Coronary artery (tissue), 2 donors: Measurements from ENCODE around the gene HBS1L.

Experiments
- DNase-seq: peaks from one replicate; pipeline ENCODE4 v3.0.0-alpha.2; 2017; ENCODE audit warnings: low spot score
- H3K27ac ChIP-seq, 2 donors: fragments of 200-600 bp; sonication (generic); one replicate each; pipeline ENCODE4 v1.5.1; 2016 to 2019
- H3K4me3 ChIP-seq: fragments of 200-600 bp; sonication (generic); 2 replicates; pipeline ENCODE4 v1.5.1; 2016; ENCODE audit warnings: mild to moderate bottlenecking, moderate library complexity
- TF ChIP-seq, protein P1 (sequence below): fragments of 200-600 bp; sonication (generic); IDR thresholded peaks from one replicate; pipeline ENCODE4 v1.5.1; 2019; ENCODE audit warnings: antibody characterized with exemption

Gene HBS1L

DNA sequence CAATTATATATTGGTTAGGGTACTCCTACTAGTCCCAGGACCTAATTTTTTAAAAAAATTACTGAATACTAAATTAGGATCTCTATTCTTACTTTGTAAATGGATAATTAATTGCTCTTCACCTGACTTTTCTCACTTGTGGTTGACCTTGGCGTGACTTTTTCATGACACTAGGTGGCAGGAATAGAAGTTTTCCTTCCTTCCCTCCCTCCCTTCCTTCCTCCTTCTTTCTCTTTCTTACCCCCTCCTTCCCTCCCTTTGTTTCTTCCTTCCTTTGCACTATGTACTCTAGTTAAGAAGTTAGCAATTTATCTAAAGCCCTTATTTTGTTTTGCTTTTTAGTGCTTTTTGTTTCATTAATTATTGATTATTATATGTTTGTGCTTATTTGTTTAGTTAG lies 20.4 kb upstream of the HBS1L start:
- no peak for DNase-seq
- TF ChIP-seq, protein P1, sequence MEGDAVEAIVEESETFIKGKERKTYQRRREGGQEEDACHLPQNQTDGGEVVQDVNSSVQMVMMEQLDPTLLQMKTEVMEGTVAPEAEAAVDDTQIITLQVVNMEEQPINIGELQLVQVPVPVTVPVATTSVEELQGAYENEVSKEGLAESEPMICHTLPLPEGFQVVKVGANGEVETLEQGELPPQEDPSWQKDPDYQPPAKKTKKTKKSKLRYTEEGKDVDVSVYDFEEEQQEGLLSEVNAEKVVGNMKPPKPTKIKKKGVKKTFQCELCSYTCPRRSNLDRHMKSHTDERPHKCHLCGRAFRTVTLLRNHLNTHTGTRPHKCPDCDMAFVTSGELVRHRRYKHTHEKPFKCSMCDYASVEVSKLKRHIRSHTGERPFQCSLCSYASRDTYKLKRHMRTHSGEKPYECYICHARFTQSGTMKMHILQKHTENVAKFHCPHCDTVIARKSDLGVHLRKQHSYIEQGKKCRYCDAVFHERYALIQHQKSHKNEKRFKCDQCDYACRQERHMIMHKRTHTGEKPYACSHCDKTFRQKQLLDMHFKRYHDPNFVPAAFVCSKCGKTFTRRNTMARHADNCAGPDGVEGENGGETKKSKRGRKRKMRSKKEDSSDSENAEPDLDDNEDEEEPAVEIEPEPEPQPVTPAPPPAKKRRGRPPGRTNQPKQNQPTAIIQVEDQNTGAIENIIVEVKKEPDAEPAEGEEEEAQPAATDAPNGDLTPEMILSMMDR = no peak
- Histone ChIP-seq H3K27ac (no peak overlapping the region), H3K4me3 (no peak overlapping the region)

DNA sequence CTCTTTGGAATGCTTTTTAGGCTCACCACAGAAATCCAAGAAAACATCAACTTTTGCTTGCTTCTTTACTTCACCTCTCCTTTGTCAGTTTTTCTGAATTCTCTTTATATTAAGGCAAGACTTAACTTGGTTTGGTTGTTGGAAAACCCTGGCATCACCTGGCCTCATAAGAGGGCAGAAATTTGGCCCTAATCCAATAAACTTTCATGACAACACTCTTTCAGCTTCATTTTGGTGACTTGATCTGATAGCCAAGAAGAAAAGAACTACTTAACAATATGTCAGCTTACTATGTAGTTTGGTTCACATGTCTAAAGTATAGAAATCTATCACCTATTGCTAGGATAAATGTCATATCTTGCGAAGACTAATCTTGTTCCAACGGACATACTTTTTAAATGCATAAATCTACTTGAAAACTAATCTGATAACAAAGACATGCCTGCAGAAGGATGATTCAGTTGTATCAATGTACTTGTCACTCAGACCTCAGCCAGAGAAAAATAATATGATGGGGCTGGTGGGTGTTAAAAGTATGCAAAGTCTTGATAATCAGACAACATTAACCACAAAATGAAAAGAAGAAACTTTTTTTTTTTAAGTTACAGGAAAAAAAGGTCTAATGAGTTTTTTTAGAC lies 19.3 kb upstream of the HBS1L start:
- no peak overlapping the region for H3K27ac ChIP-seq
- no peak for DNase-seq
- TF ChIP-seq, protein P1 = no peak
- H3K4me3 ChIP-seq = no peak overlapping the region

DNA sequence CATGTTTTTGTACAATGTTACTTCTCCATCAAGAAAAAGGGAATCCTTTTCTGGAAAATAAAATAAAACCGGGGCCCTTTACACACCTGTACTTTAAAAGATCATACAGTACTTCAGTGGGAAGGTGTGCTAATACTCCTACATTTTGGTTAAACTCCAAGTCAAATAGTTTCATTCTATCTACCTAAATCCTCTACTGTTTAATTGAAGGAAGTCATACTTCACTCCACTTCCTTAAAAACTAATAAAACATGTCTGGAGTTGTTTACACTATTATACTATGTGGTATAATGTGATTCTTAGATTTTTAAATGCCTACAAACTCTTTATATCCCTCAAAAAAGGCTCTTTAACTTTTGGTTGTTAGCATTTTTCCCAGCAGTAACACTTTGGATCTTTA lies 18.6 kb upstream of the HBS1L start:
- H3K27ac ChIP-seq = no peak overlapping the region
- TF ChIP-seq, protein P1 = no peak
- no peak for DNase-seq
- no peak overlapping the region for H3K4me3 ChIP-seq

- TF ChIP-seq, protein P1 = no peak
- Histone ChIP-seq H3K27ac (no peak overlapping the region), H3K4me3 (no peak overlapping the region)
- no peak for DNase-seq
Observed at GRCh38 chr6:135072753-135073152, 18.1 kb upstream of the HBS1L start.

- Histone ChIP-seq H3K27ac (no peak overlapping the region), H3K4me3 (no peak overlapping the region)
- DNase-seq = no peak
- TF ChIP-seq, protein P1 = no peak
Observed at GRCh38 chr6:135071541-135071940, 16.9 kb upstream of the HBS1L start.

DNA sequence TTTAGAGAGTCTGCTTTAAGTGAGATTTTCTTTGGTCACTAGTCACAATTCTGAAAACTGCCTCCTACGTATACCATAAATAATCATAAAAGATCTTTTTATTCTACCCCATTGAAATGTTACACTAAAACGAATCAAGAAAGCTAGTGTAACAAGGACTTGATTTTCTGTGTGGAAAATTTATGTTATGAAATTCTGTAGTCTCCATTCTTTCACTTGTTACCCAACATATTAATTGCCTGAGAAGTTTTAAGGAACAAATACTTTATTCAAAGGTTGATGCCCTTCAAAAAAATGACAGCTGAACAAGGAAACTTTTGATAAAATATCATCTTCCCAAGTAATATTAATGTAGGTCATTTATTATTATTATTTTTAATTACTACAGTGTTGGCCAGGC lies 13.3 kb upstream of the HBS1L start:
- H3K27ac ChIP-seq = no peak overlapping the region
- DNase-seq = no peak
- TF ChIP-seq, protein P1 = no peak
- H3K4me3 ChIP-seq = no peak overlapping the region

DNA sequence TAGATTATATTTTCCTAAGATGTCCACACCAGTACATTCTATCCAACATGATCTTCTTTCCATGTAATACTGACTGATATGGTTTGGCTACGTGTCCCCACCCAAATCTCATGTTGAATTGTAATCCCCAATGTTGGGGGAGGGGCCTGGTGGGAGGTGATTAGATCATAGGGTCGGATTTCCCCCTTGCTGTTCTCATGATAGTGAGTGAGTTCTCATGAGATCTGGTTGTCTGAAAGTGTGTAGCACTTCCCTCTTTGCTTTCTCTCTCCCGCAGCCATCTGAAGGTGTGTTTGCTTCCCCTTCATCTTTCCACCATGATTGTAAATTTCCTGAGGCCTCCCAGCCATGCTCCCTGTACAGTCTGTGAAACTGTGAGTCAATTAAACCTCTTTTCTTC lies 12.2 kb upstream of the HBS1L start:
- H3K4me3 ChIP-seq = no peak overlapping the region
- no peak for DNase-seq
- TF ChIP-seq, protein P1 = no peak
- H3K27ac ChIP-seq = no peak overlapping the region
